AG04449 (cell line): ENCODE results near the gene EXD1.
A peak's percentile ranks its signal among the peaks of the same experiment; 100 is the strongest.

Experiments
- CTCF ChIA-PET: fragments of 350-600 bp; formaldehyde crosslinking; extraction: SDS; loops from one replicate; lab custom pipeline; 2021; ENCODE audit warnings: antibody characterized with exemption; lab: Yijun Ruan, JAX
- POLR2A ChIA-PET: fragments of 400-600, 350-600 bp; formaldehyde crosslinking; extraction: SDS; loops from one replicate; lab custom pipeline; 2020; ENCODE audit warnings: antibody characterized with exemption, inconsistent platforms; lab: Yijun Ruan, JAX
- DNase-seq: peaks from one replicate; pipeline ENCODE4 v3.0.0-alpha.2; 2010; ENCODE audit warnings: low read depth, low spot score
- H3K4me3 ChIP-seq: 2 replicates; pipeline ENCODE4 v1.5.1; 2011; ENCODE audit warnings: low read depth, mild to moderate bottlenecking, control low read depth, low read length
- TF ChIP-seq, protein P1 (sequence below): IDR thresholded peaks from one replicate; pipeline ENCODE4 v1.5.1; 2011; ENCODE audit warnings: mild to moderate bottlenecking, moderate library complexity, low read length, control low read depth, inconsistent platforms; ENCODE audit not compliant: insufficient read depth; ENCODE audit errors: missing control alignments

The EXD1 gene

DNA sequence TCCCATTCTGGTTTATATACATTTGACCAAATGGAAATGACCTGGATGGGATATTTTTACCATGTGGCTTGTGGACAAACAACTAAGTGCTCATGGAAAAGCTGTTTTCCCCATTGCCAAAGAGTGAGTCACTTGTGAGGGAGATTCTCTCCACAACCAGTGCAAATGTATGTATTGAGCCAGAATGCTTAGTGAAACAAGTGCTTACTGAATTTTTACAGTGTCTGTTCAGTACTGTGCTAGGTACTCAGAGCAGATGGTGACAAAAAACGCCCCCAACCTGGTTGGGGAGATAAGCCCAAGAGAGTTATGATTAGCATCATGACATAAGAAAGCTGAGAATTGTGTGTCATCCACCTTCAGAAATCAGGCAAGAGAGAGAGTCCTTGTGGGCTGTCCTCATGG is 2.8 kb upstream of the EXD1 start:
- ChIA-PET CTCF (no interaction called here), POLR2A (interaction anchor here (1.2 kb wide), 1 partner anchor 99 kb away, joined by 4 read pairs; the partner anchor contains the start of genes NUSAP1 and OIP5)
- H3K4me3 ChIP-seq, result no peak overlapping the region
- DNase-seq, result peak; percentile 58
- TF ChIP-seq, protein P1, sequence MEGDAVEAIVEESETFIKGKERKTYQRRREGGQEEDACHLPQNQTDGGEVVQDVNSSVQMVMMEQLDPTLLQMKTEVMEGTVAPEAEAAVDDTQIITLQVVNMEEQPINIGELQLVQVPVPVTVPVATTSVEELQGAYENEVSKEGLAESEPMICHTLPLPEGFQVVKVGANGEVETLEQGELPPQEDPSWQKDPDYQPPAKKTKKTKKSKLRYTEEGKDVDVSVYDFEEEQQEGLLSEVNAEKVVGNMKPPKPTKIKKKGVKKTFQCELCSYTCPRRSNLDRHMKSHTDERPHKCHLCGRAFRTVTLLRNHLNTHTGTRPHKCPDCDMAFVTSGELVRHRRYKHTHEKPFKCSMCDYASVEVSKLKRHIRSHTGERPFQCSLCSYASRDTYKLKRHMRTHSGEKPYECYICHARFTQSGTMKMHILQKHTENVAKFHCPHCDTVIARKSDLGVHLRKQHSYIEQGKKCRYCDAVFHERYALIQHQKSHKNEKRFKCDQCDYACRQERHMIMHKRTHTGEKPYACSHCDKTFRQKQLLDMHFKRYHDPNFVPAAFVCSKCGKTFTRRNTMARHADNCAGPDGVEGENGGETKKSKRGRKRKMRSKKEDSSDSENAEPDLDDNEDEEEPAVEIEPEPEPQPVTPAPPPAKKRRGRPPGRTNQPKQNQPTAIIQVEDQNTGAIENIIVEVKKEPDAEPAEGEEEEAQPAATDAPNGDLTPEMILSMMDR, result no peak

DNA sequence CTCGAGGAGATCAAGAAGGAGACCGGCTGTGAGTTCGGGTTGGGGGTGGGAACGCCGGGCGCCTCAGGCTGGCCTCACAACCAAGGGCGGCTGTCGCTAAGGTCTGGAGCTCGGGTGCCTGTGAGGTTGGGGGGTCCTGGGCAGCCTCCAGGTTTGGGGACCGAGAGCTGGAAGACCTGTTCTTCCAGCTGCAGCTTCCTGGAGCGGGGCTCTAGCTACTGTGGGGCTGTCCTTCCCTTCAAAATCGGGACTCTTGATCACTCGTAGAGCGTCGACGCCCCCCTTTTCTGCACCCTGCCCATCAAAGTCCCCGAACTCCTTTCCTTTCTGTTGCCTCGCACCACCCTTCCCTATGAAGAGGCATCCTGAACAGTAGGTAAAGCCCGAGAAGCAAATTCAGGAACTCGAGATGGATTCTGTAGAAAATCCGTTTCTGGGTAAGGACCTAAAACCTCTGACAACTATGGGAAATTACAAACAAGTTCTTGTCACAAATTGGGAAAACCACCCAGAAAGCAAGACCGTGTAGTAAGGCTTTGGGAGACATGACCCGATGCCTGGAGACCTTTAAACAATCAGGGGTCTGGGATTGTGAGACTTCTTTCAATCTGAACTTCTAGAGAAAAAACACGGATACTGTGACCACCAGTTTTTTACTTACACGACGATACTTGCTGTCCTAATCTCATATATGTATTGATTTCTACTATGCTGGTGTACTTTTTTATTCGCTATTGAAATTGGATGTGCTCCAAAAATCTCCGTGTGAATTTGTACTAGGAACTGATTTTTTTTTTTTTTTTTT is 1.1 kb upstream of the EXD1 start:
- ChIA-PET POLR2A (interaction anchor here (0.6 to 1.2 kb wide), 4 partner anchors 10 to 454 kb away, joined by 3 to 6 read pairs (median 3); partner anchors contain the start of gene CHAC1), CTCF (interaction anchor here (0.7 to 2.3 kb wide), 14 partner anchors 9 to 373 kb away, joined by 3 to 16 read pairs (median 4); partner anchors contain the start of gene VPS18)
- TF ChIP-seq, protein P1, result no peak
- DNase-seq, result no peak
- H3K4me3 ChIP-seq, result peak overlapping the region; percentile 99

DNA sequence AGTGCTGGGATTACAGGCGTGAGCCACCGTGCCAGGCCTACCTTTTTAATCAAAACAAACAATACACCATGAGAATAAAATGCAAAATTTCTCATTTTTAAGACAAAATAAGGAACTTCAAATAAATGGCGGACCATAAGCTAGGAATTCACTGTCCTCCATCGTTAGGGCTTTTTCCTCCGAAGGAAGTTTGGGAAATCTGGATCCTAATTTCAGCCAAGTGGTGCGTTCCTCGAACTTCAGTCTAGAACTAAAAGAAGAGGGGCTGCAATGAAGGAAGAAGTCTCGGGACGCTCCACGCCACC is 260 bp downstream of the EXD1 start:
- ChIA-PET CTCF (interaction anchor here (0.7 to 2.3 kb wide), 17 partner anchors 8 to 371 kb away, joined by 3 to 16 read pairs (median 4); partner anchors contain the start of gene VPS18), POLR2A (interaction anchor here (0.5 to 1.2 kb wide), 3 partner anchors 20 to 277 kb away, joined by 3 to 6 read pairs (median 3); partner anchors contain the start of gene CHAC1)
- H3K4me3 ChIP-seq, result peak overlapping the region; percentile 99
- TF ChIP-seq, protein P1, result no peak
- no peak for DNase-seq

DNA sequence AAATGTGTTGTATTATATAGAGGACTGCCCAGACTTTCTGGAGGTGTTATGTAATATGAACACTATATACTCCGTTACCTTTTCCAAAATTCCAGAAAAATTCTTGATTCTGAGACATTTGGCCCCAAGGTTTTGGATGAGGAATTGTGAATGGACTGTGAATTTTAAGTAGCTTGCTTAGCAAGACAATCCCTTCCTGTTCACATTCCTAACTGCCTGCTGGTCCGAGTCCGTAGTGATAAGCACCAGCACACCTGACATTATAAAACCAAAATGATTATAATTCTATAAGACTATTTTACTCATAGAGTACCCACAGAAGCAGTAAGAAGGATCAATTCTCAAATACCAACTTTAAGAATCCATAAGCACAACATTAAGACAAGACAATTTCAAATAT is 11.2 kb downstream of the EXD1 start:
- CTCF ChIA-PET, result interaction anchor here (1.6 to 1.8 kb wide), 2 partner anchors 11 to 34 kb away, joined by 3 to 11 read pairs; partner anchors contain the start of genes CHP1 and EXD1

DNA sequence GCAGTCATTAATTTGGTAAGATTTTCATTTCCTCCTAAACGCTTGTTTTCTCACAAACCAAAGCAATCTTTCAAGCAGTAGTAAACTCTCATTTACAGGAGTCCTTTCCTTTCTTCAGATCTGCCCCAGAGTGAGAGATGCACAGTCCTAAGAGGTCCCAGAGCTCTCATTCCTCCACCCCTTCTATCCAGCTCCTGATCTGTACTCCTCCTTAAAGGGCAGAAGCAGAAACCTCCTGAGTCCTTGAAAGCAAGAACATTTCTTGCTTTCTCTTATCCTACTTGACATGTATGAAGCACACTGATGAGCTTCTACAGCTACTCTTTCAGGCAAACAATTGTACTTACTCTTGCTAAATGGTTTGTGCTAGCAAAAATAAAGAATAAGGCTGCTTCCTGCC is 11.7 kb downstream of the EXD1 start:
- H3K4me3 ChIP-seq, result no peak overlapping the region

More for the DNA sequence above, 11.2 kb downstream of the EXD1 start:
- H3K4me3 ChIP-seq, result no peak overlapping the region
- no peak for DNase-seq
- TF ChIP-seq, protein P1, result no peak
- POLR2A ChIA-PET, result no interaction called here

More for the DNA sequence above, 11.7 kb downstream of the EXD1 start:
- ChIA-PET POLR2A (no interaction called here), CTCF (interaction anchor here (1.1 to 1.8 kb wide), 3 partner anchors 9 to 34 kb away, joined by 3 to 11 read pairs (median 5); partner anchors contain the start of genes CHP1 and EXD1)
- DNase-seq, result no peak
- TF ChIP-seq, protein P1, result no peak
